Mononuclear cell (primary cell): Measurements from ENCODE around the gene MYRF. TPM values are rescaled to one million over a fixed set of nuclear protein-coding genes. Genes with fewer than 3 reads are reported as not detected.

Source experiments
- H3K27me3 ChIP-seq: 2 replicates; pipeline ENCODE4 v1.6.0; 2011; ENCODE audit warnings: low read length, control low read depth; ENCODE audit not compliant: insufficient read depth
- H3K4me1 ChIP-seq: 2 replicates; pipeline ENCODE4 v1.5.1; 2011; ENCODE audit warnings: mild to moderate bottlenecking, low read length, control low read depth; ENCODE audit not compliant: insufficient read depth
- H3K4me3 ChIP-seq: 2 replicates; pipeline ENCODE4 v1.5.1; 2011; ENCODE audit warnings: mild to moderate bottlenecking, low read length, moderate library complexity
- H3K9me3 ChIP-seq: 2 replicates; pipeline ENCODE4 v1.5.1; 2011; ENCODE audit warnings: low read depth, mild to moderate bottlenecking, control low read depth, low read length
- total RNA-seq: library from RNA; depleted of rRNA; stranded (reverse); fragments of >200 nt; gene quantifications from one replicate; pipeline ENCODE4 v1.2.3, GENCODE V29; 2012

Gene MYRF
- total RNA-seq, 1 donor, result 0.31 TPM

- no peak overlapping the region for H3K4me3 ChIP-seq
- no peaks in the 10 kb centered on the region for H3K27me3 ChIP-seq
- no peaks in the 10 kb centered on the region for H3K9me3 ChIP-seq
- H3K4me1 ChIP-seq, result peaks cover 20% of the 10 kb centered on the region
Measured at GRCh38 chr11:61714916-61715315, 37.5 kb upstream of the MYRF start.

- H3K27me3 ChIP-seq, result no peaks in the 10 kb centered on the region
- peaks cover 20% of the 10 kb centered on the region for H3K4me1 ChIP-seq
- no peaks in the 10 kb centered on the region for H3K9me3 ChIP-seq
- no peak overlapping the region for H3K4me3 ChIP-seq
Measured at GRCh38 chr11:61715867-61716266, 36.6 kb upstream of the MYRF start.

GRCh38 chr11:61716478-61717285 is 35.8 kb upstream of the MYRF start:
- Histone ChIP-seq H3K4me3 (no peak overlapping the region), H3K9me3 (no peaks in the 10 kb centered on the region), H3K4me1 (peaks cover 20% of the 10 kb centered on the region), H3K27me3 (no peaks in the 10 kb centered on the region)

DNA sequence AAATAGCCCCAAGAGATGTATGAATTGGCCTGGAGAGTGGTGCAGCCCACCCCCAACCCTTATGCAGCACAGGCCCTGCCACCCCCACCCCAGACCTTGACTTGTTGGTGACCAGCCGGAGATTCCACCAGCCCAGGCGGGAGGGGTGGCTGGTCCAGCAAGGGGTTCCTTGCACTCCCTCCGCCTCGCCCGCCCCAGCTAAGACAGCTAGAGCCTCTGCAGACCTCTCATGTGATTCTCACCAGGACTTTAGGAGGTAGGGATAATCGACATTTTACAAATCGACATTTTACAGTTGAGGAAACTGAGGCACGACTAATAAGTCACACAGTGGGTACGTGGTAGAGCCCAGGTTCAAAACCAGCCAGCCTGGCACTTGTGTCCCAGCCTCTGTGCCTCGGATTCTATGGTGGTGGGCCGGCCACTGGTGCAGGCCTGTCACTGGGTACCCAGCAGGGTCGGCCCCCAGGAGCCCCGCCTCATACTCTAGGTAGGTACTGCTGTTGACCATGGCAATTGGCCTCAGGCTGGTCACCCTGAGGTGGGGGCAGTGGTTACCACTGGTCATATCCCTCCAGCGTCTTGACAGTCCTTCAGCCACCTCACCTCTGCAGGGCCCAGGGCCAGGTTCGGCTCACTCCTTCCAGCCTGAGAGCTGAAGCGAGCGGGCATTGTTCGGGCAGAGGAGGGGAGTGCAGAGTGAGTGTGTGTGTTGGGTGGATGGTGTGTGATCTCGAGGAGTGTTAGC is 35.0 kb upstream of the MYRF start:
- H3K4me3 ChIP-seq, result no peak overlapping the region
- no peaks in the 10 kb centered on the region for H3K27me3 ChIP-seq
- H3K4me1 ChIP-seq, result peaks cover 20% of the 10 kb centered on the region
- no peaks in the 10 kb centered on the region for H3K9me3 ChIP-seq

DNA sequence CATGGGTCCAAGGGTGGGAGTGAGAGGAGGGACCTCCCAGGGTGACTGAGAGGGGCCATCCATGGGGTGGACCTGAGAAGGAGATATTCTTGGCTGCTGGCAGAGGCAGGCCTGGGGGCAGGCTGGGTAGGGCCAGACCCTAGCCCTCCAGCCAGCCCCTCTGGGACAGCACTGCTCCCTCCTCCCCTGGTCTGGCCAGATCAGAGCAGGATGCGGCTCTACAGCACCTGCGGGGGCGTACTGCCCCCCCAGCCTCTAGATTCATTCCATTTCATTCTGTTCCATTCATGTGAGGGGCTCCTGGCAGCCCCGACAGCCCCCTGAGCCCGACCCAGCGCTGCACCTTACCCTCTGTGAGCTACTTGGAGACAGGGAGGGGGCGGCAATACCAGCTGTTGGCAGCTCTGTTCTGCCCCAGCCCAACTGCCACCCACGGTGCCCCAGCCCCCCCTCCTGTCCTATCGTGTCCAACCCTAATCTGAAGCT is 34.3 kb upstream of the MYRF start:
- Histone ChIP-seq H3K4me1 (peaks cover 20% of the 10 kb centered on the region), H3K27me3 (no peaks in the 10 kb centered on the region), H3K9me3 (no peaks in the 10 kb centered on the region), H3K4me3 (no peak overlapping the region)

DNA sequence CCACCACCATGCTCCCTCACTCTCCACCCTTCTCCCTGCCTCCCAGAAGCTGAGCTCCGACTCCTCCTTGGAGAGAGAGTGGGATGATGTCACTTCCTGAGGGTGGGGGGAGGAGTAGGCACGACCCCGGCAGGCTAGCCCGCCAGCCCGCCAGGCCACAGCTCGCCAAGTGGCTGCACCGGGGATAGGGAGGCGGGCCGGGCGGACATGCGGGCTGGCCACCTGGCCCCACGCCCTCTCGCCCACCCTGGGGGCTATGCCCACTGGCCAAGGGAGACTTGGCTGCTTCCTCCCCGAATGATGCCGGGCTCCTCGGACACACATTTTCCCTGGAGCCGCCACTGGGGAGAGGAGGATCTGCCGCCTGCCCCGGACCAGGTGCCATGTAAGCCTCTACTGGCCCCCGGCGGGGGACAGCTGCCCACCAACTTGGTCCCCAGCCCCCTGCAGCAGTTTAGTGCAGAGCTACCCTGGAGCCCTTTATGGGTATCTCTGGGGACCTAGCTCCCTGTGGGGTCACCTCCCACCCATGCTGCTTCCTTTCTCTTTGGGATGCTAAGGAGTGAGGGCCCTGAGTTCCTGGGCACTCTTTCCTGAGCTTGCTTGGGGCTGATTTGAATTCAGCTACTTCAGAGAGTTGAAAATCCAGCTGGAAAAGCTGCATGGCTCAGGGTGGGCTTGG is 33.7 kb upstream of the MYRF start:
- Histone ChIP-seq H3K9me3 (no peaks in the 10 kb centered on the region), H3K4me1 (peaks cover 20% of the 10 kb centered on the region), H3K4me3 (no peak overlapping the region)

DNA sequence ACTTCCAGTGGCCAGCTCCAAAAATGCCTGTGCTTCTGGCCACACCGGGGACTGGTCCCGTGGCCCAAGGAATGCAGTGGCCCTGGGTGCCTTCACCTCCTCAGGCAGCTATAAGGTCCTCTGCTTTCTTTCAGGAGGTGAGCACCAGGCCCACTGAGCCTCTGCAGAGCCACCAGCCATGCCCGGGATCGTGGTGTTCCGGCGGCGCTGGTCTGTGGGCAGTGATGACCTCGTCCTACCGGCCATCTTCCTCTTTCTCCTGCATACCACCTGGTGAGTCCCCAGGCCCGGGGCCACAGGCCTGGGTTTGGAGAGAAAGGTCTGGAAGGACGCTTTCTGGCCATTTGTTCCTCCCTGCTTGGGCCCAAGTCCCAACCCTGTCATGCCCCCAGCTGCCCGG is 32.5 kb upstream of the MYRF start:
- Histone ChIP-seq H3K4me3 (no peak overlapping the region), H3K9me3 (no peaks in the 10 kb centered on the region), H3K4me1 (peaks cover 20% of the 10 kb centered on the region), H3K27me3 (no peaks in the 10 kb centered on the region)

More for the DNA sequence above, 33.7 kb upstream of the MYRF start:
- no peaks in the 10 kb centered on the region for H3K27me3 ChIP-seq

DNA sequence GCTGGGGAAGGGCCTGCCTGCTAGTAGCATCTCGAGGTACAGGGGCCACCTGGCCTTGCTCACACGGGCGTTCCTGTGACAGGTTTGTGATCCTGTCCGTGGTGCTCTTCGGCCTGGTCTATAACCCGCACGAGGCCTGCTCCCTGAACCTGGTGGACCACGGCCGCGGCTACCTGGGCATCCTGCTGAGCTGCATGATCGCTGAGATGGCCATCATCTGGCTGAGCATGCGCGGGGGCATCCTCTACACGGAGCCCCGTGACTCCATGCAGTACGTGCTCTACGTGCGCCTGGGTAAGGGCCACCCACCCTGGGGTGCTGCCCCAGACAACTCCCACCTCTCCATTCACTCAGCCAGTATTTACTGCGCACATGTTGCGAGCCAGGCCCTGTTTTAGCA is 31.8 kb upstream of the MYRF start:
- peaks cover 15% of the 10 kb centered on the region for H3K4me1 ChIP-seq
- no peaks in the 10 kb centered on the region for H3K9me3 ChIP-seq
- H3K27me3 ChIP-seq, result no peaks in the 10 kb centered on the region
- H3K4me3 ChIP-seq, result no peak overlapping the region

GRCh38 chr11:61724437-61724836 is 28.0 kb upstream of the MYRF start:
- no peaks in the 10 kb centered on the region for H3K9me3 ChIP-seq
- H3K4me3 ChIP-seq, result no peak overlapping the region
- no peaks in the 10 kb centered on the region for H3K27me3 ChIP-seq
- H3K4me1 ChIP-seq, result no peaks in the 10 kb centered on the region

DNA sequence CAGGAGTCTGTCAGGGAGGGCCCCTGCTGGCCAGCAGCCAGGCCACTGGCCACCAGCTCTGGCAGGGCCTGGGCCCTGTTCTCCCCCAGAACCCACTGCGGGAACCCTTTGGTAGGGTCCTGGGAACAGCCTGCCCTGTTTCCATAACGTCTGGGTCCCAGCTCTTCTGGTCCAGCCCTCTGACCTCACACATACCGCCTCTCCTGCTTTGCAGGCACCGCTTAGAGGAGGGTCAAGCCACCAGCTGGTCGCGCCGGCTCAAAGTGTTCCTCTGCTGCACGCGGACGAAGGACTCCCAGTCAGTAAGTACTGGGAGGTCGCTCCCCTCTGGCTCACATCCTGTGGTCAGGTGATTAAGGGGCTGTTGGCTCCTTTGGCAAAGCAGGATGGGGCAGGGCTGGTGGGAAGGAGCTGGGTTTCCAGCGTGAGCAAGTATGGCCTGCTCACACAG is 26.6 kb upstream of the MYRF start:
- H3K9me3 ChIP-seq, result no peaks in the 10 kb centered on the region

GRCh38 chr11:61726775-61727174 is 25.7 kb upstream of the MYRF start:
- no peaks in the 10 kb centered on the region for H3K4me1 ChIP-seq
- H3K9me3 ChIP-seq, result no peaks in the 10 kb centered on the region
- H3K4me3 ChIP-seq, result no peak overlapping the region
- H3K27me3 ChIP-seq, result no peaks in the 10 kb centered on the region

More for the DNA sequence above, 26.6 kb upstream of the MYRF start:
- Histone ChIP-seq H3K27me3 (no peaks in the 10 kb centered on the region), H3K4me1 (no peaks in the 10 kb centered on the region), H3K4me3 (no peak overlapping the region)

DNA sequence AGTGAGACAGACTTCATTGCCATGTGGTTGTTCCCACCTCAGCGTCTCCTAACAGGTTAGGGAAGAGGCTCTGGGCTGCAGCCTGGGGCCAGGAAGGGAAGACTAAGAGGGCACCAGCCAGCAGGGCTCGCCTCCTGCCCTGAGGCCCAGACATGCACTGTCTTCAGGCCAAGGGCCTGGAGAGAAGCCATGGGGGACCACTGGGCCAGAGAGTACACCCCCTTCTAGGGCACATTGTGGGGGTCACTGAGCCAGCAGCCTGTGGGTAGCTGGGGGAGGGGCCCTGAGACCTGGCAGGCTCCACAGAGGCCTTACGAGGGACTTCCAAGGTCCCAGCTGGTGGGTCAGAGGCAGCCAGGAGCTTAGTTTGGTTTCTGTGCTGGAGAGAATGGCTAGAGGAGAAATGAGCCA is 25.0 kb upstream of the MYRF start:
- Histone ChIP-seq H3K27me3 (no peaks in the 10 kb centered on the region), H3K4me1 (no peaks in the 10 kb centered on the region), H3K4me3 (no peak overlapping the region), H3K9me3 (no peaks in the 10 kb centered on the region)

DNA sequence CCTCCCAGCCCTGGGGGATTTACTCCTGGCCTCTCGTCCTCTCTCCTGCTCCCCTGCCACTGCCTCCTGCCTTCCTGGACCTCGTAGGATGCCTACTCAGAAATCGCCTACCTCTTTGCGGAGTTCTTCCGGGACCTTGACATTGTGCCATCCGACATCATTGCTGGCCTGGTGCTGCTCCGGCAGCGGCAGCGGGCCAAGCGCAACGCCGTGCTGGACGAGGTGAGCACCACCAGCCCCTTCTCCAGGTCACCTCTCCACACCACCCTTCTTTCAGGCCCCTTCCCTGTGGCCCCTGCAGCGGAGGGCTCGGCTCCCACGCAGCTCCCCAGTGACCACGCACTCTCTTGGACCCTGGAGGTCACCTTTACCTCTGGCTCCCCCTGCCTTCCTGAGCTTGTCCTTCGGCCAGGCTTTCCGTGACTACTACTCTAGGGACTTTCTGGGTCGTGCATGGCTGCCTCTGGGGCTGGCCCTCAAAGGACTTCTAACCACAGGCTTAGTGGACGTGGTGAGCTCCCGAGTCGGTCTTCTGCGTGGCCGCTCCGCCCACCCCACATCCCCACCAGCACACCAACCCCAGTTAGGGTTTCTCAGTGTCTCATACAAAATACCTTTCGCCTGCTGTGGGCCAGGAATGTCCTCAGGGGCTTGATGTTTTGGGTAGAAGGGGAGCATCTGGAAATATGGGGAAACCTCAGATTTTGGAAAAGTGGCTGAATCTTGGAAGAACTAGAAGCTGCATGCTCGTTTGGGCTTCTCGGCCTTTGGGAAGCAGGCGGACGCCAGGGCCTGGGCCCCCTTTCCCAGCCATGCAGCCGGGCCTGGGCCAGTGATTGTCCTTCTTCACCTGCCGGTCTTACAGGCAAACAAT is 24.1 kb upstream of the MYRF start:
- Histone ChIP-seq H3K4me3 (no peak overlapping the region), H3K27me3 (no peaks in the 10 kb centered on the region), H3K9me3 (no peaks in the 10 kb centered on the region), H3K4me1 (no peaks in the 10 kb centered on the region)

GRCh38 chr11:61728940-61729219 is 23.6 kb upstream of the MYRF start:
- Histone ChIP-seq H3K9me3 (no peaks in the 10 kb centered on the region), H3K4me1 (no peaks in the 10 kb centered on the region), H3K4me3 (no peak overlapping the region), H3K27me3 (no peaks in the 10 kb centered on the region)
